ENCODE measurements around the gene RPTOR.

The RPTOR gene

DNA sequence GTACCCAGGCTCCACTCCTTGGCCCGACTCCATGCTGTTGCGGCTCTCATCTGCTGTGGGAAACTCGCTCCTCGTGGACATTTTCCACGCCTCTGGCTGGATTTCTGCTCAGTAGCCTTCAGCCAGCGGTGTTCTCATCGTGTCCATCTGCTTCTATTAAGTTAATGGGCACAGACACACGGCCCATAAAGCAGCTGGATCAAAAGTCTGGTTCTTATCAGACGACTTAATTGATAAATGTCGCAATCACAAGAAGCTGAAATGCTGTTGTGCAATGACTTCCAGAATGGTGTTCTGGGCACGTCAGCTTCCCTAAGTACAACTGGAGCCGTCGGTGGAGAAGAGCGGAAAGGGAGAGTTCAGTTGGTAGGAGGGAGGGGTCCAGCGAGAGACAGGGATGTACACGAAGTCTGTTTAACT lies 235.3 kb downstream of the RPTOR start:
- Histone ChIP-seq H3K9ac (ENCODE audit: low read length) (peak overlapping the region; percentile 28), H3K4me2 (ENCODE audit: low read length) (peak overlapping the region; percentile 61), H2AFZ (ENCODE audit: low read depth, low read length) (no peak overlapping the region), H3K36me3 (replicated peaks; ENCODE audit: low read depth, low read length) (peaks cover 6% of the 10 kb centered on the region), H4K20me1 (ENCODE audit: insufficient read depth, low read length) (no peaks in the 10 kb centered on the region), H3K4me3 (ENCODE audit: low read length) (peak overlapping the region; percentile 55), H3K27me3 (ENCODE audit: low read depth, low read length) (no peaks in the 10 kb centered on the region), H3K4me1 (ENCODE audit: low read length) (peaks cover 21% of the 10 kb centered on the region), H3K79me2 (ENCODE audit: low read length) (peaks cover 6% of the 10 kb centered on the region; the same call in 1 of the 2 replicates), H3K27ac (ENCODE audit: low read length) (peak overlapping the region; percentile 56), H3K9me3 (ENCODE audit: insufficient read depth, low read length) (no peaks in the 10 kb centered on the region)
- TF ChIP-seq, protein P1, sequence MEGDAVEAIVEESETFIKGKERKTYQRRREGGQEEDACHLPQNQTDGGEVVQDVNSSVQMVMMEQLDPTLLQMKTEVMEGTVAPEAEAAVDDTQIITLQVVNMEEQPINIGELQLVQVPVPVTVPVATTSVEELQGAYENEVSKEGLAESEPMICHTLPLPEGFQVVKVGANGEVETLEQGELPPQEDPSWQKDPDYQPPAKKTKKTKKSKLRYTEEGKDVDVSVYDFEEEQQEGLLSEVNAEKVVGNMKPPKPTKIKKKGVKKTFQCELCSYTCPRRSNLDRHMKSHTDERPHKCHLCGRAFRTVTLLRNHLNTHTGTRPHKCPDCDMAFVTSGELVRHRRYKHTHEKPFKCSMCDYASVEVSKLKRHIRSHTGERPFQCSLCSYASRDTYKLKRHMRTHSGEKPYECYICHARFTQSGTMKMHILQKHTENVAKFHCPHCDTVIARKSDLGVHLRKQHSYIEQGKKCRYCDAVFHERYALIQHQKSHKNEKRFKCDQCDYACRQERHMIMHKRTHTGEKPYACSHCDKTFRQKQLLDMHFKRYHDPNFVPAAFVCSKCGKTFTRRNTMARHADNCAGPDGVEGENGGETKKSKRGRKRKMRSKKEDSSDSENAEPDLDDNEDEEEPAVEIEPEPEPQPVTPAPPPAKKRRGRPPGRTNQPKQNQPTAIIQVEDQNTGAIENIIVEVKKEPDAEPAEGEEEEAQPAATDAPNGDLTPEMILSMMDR (IDR thresholded peaks at IDR 0.05; ENCODE audit: low read depth, low read length) = no peak
- no peak for TF ChIP-seq EZH2phosphoT487 (IDR thresholded peaks at IDR 0.05; ENCODE audit: low read depth)

DNA sequence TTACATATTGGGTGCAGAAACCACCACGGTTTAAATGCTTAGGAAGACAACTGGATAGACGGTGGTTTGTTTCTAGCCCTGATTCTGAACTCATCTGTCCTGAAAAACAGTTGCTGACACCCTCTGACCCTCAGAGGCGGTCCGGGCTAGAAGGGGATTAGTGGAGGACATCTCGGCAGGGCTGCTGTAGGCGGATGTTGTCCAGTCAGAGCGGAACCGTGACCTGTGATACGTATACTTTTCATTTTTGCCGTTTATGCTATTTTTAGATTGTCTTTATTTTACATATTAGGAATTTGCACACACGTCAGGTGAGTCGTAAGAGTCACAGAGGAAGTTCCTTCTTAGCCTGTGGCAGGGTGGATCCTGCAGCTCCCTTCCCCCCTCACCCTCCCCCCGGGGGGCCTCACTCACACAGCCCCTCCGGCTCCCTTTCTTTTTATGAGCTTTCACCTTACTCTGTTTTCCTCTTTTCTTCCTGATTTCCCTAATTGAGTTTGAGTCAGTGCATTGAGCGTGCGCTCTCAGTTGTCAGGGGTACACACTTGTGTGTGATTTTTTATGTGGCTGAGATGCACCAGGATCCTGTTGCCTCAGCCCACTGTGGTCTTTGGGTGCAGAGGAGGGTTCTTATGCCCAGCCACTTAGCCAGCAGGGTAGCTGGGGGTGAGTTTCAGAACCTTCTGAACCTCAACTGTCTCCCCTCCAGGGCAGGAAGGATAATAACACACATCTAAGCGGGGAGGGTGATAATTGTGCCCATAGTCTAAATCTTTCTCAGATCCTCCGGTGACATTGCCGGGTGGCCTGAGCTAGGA lies 236.0 kb downstream of the RPTOR start:
- Histone ChIP-seq H3K36me3 (replicated peaks; ENCODE audit: low read depth, low read length) (peaks cover 6% of the 10 kb centered on the region), H4K20me1 (ENCODE audit: insufficient read depth, low read length) (no peaks in the 10 kb centered on the region), H3K4me1 (ENCODE audit: low read length) (peaks cover 19% of the 10 kb centered on the region), H2AFZ (ENCODE audit: low read depth, low read length) (no peak overlapping the region), H3K9ac (ENCODE audit: low read length) (peak overlapping the region; percentile 46), H3K4me3 (ENCODE audit: low read length) (peak overlapping the region; percentile 55), H3K4me2 (ENCODE audit: low read length) (peak overlapping the region; percentile 61), H3K27ac (ENCODE audit: low read length) (peak overlapping the region; percentile 56), H3K79me2 (ENCODE audit: low read length) (peaks cover 6% of the 10 kb centered on the region; the same call in 1 of the 2 replicates), H3K9me3 (ENCODE audit: insufficient read depth, low read length) (no peaks in the 10 kb centered on the region), H3K27me3 (ENCODE audit: low read depth, low read length) (no peaks in the 10 kb centered on the region)
- TF ChIP-seq EZH2phosphoT487 (IDR thresholded peaks at IDR 0.05; ENCODE audit: low read depth) = no peak
- TF ChIP-seq, protein P1 (IDR thresholded peaks at IDR 0.05; ENCODE audit: low read depth, low read length) = no peak

DNA sequence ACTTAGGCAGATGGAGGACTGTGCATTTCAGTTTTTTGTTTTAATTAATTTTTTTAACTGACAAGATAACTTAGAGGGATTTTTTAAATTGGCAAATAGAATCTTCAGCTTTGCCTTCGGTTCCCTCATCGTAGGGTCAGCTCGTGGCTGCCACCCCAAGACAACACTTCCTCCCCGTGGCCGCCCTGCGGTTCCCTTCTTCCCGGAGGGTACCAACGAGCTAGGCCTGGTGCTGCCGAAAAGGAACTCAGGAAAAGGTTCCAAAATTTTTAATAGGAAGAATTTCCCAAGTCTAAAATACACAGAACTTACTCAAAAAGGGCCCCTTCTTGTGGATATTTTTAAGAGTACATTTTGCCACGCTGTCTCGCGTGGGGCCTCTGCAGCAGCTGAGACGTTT lies 236.6 kb downstream of the RPTOR start:
- Histone ChIP-seq H3K4me2 (ENCODE audit: low read length) (peak overlapping the region; percentile 61), H3K4me1 (ENCODE audit: low read length) (peaks cover 19% of the 10 kb centered on the region), H3K9ac (ENCODE audit: low read length) (peak overlapping the region; percentile 46), H3K27ac (ENCODE audit: low read length) (peak overlapping the region; percentile 56; the same call in 1 of the 2 replicates), H3K4me3 (ENCODE audit: low read length) (peak overlapping the region; percentile 55), H4K20me1 (ENCODE audit: insufficient read depth, low read length) (no peaks in the 10 kb centered on the region), H3K9me3 (ENCODE audit: insufficient read depth, low read length) (no peaks in the 10 kb centered on the region), H3K79me2 (ENCODE audit: low read length) (peaks cover 6% of the 10 kb centered on the region; the same call in 1 of the 2 replicates), H2AFZ (ENCODE audit: low read depth, low read length) (no peak overlapping the region), H3K36me3 (replicated peaks; ENCODE audit: low read depth, low read length) (peaks cover 6% of the 10 kb centered on the region), H3K27me3 (ENCODE audit: low read depth, low read length) (no peaks in the 10 kb centered on the region)
- TF ChIP-seq EZH2phosphoT487 (IDR thresholded peaks at IDR 0.05; ENCODE audit: low read depth) = no peak
- TF ChIP-seq, protein P1 (IDR thresholded peaks at IDR 0.05; ENCODE audit: low read depth, low read length) = no peak

- H3K36me3 ChIP-seq (replicated peaks; ENCODE audit: low read depth, low read length) = peaks cover 3% of the 10 kb centered on the region
- no peak overlapping the region for H3K9ac ChIP-seq (ENCODE audit: low read length)
- H3K27ac ChIP-seq (ENCODE audit: low read length) = no peak overlapping the region
- no peak overlapping the region for H2AFZ ChIP-seq (ENCODE audit: low read depth, low read length)
- H3K27me3 ChIP-seq (ENCODE audit: low read depth, low read length) = no peaks in the 10 kb centered on the region
- no peak overlapping the region for H3K4me2 ChIP-seq (ENCODE audit: low read length)
- H3K4me1 ChIP-seq (ENCODE audit: low read length) = peaks cover 19% of the 10 kb centered on the region
- TF ChIP-seq, protein P1 (IDR thresholded peaks at IDR 0.05; ENCODE audit: low read depth, low read length) = no peak
- TF ChIP-seq EZH2phosphoT487 (IDR thresholded peaks at IDR 0.05; ENCODE audit: low read depth) = no peak
- H3K4me3 ChIP-seq (ENCODE audit: low read length) = no peak overlapping the region
- peaks cover 6% of the 10 kb centered on the region; the same call in 1 of the 2 replicates for H3K79me2 ChIP-seq (ENCODE audit: low read length)
- H4K20me1 ChIP-seq (ENCODE audit: insufficient read depth, low read length) = no peaks in the 10 kb centered on the region
- no peaks in the 10 kb centered on the region for H3K9me3 ChIP-seq (ENCODE audit: insufficient read depth, low read length)
Measured at GRCh38 chr17:80781807-80782277, 237.2 kb downstream of the RPTOR start.
